Activated CD4-positive, CD25-positive, alpha-beta regulatory T cell (primary cell): Measurements from ENCODE around the gene TXNL4A.
"Not testable (repeated sequence)": the region's sequence is repeated elsewhere in the genome, so short reads cannot be mapped to it uniquely, and the experiment has no call there.

ENCODE experiments used
- DNase-seq, 4 experiments: peaks; one replicate each; lab custom pipeline; 2025; lab: John Stamatoyannopoulos, UW

Gene TXNL4A, protein sequence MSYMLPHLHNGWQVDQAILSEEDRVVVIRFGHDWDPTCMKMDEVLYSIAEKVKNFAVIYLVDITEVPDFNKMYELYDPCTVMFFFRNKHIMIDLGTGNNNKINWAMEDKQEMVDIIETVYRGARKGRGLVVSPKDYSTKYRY

DNA sequence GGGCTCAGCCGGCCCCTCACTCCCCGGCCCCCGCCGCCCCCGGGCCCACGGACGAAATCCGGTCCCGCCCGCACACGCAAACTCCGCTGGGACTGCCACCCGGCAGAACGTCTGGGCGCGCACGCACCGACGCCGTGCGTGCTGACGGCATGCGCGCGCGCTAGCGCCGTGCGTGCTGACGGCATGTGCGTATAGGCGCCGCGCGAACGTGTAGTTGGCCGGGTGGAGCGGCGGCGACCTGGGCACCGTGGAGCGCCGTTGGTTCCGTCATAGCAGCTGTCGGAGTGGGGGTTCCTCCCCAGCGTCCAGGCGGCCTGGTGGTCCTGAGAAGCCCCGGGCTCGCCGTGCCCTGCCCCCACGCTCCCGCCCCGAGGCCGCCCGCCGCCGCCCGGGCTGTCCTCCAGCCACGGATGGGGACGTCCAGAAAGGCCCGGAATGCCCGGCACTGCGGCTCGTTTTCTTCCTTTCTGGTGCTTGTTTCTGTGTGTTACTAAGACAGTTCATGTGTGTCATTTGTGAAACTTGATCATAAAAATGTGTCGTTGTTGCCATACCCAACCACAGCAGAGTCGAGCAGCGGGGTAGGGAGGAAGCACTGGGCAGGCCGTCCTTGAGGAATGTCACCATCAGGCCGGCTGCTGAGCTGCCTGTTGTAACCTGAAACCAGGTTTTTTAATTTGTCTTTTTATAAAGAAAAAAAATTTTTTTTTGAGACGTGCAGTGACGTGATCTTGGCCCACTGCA is at the start of gene TXNL4A:
TXNL4A (minus strand) TSS at position 113 of the 744 bp plus-strand sequence. CDS start 171 bp downstream, outside the sequence.
- DNase-seq, result peak; percentile 65 to 81 (median 72)

DNA sequence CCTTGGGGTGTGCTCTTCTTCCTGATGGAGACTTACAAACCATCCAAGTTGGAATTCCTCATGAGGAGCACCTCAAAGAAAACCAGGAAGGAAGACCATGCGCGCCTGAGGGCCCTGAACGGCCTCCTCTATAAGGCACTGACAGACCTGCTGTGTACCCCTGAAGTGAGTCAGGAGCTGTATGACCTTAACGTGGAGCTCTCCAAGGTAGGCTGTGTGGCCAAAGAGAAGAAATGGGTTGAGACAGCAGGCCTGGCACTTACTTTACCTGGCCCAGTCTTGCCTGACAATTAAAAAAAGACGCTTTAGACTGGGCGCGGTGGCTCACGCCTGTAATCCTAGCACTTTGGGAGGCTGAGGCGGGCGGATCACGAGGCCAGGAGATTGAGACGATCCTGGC is 48.9 kb upstream of the TXNL4A start:
- DNase-seq, result no peak

DNA sequence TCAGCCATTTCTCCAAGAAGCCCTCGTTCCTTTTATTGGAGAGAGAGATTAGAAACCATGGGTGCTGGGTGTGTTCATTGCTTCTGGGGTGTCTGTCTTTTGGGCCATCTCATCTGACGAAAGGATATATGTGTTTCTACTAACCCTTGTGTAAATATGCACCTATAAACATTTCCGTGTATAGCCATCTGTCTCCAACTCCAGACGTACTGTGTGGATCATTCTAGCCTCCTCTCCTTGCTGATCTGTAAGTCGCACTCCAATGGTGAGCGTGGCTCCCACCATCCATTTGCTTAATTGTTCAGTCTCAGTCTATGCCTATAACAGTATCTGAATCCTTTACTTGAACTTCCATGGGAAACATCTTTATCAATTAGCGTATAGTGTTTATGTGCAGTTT is 47.6 kb upstream of the TXNL4A start:
- DNase-seq, result no peak

DNA sequence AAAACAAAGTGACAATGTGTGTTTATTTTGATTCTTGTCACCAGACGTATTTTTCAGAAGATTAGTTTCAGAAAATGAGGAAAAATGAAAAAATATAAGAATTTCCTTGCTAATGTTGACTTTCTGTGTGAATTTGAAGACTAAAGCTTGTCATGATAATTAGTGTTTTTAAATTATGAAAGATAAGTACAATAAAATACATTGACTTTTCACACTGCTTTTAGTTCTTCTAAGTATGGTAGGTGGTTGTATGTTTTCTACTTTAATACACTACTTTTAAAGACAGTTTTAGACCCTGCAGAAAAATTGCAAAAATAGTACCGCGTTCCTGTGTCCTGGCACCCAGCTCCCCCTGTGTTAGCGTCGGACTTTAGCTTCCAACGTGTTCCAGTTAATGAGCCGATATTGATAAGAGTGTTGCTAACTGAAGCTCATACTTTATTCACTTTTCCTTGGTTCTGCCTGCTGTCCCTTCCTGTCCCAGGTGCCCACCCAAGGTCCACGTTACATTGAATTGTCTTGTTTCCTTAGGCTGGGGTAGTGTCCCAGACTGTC is 46.6 kb upstream of the TXNL4A start:
- DNase-seq, result no peak

DNA sequence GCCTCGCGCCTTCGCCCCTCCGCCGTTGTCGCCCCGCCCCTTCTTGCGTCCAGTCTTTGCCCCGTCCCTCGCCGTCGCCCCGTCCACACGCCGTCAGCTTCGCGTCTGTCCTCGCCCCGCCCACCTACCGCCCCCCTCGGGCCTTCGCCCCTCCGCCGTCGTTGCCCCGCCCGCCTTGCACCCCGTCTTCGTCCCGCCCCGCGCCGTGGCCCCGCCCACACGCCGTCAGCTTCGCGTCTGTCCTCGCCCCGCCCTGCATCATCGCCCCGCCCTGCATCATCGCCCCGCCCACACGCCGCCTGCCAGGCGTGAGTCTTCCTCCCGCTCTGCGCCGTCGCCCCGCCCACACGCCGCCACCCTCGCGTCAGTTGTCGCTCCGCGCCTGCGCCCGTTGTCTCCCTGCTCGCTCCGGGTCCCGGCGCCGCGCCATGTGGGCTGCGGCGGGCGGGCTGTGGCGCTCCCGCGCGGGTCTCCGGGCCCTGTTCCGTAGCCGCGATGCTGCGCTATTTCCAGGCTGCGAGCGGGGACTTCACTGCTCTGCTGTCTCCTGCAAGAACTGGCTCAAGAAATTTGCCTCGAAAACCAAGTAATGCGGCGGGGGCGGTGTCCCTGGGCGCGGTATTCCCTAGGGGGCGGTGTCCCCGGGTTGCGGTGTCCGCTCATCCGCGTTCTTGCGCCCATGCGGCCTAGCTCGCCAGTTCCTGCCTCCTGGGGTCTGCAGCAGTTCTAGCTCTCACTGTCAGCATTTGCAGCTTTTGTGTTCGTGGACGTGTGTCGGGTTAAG is 45.9 kb upstream of the TXNL4A start, which contains the start of gene RBFA:
RBFA (plus strand) TSS at position 367 of the 784 bp plus-strand sequence; CDS start at position 429, 62 bp downstream.
- DNase-seq, result peak; percentile 100

DNA sequence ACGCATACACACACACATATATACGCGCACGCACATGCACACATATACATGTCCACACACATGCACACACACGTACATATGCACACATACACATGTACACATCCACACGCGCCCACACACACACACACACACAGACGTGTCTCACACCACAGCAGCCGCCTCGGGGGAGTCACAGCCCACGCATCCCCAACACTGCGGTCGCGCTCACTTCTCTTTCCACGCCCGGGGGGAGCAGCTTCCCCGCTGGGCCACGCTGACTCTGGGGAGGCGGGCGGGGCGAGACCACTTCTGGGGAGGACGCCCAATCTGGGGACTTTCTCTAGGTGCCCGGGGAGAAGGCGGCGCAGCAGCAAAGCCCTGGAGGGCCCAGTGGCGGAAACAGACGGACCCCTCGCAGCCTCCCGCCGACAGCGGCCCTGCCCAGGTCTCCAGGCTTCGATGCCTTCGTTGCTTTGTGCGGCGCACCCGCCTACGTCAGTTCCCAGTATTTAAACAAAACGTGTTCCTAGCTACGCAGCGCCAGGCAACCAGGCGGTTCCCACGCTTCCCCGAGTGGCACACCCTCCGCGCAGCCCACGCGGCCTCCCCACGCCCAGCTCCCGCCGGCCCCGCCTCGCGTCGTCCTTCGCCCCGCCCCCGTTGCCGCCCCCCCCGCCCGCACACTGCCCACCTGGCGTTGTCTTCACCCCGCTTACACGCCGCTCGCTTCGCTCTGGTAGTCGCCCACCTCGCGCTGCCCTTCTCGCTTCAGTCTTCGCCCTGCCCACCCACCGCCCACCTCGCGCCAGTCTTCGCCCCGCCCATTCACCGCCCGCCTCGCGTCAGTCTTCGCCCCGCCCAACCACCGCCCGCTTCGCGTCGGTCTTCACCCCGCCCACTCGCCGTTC is 45.1 kb upstream of the TXNL4A start:
- DNase-seq, result peak in 2 of 4 experiments; percentile 46 to 90

DNA sequence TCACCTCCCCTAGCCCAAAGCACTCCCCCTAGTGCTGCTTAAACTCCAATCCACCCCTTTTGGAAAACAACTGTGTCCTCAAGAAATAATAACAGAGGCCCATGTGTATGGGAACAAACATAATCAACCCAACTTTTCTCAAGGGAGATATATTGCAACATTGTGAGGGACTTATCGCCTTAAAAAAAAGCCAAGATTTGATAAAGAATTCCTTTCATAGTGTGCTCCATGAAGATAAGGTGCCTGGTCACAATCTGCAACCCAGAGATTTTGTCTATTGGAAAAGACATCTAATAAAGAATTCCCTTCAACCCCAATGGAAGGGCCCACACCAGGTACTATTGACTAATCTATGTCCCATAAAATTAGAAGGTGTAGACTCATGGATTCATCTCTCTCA is 41.3 kb upstream of the TXNL4A start:
- DNase-seq, result no peak

DNA sequence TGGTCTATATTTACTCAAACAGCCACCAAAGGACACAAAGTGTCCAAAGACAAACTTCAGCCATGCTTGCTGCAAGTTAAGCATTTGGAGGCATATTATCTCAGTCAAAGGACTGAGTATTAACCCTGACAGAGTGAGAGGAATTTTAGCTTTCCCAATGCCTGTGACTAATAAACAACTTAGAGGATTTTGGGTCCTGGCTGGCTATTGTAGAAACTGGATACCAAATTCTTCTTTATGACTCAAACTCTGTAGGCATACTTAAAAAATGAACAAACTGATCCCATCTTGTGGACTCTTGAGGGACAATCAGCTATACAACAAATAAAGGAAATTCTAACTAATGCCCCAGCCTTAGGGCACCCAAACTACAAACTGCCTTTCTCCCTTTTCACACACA is 39.4 kb upstream of the TXNL4A start:
- DNase-seq, result not testable (repeated sequence)

DNA sequence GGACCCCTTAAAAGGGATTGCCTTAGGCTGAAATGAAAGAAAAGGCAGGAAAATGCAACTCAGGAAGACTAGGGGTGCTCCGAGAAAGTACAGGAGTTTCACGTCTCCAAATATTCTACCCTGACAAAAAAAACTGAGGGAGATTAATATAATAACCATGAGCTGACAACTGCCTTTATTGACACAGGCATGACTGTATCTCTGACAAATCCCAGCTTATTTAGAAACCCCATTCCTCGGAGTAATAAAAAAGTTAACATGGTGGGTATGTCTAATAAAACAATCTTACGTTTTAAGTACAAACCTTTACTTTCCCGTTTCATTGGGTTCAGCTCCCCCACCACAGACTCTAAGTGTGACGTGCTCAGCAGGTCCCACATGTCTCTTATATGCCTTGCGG is 38.0 kb upstream of the TXNL4A start:
- no peak for DNase-seq

DNA sequence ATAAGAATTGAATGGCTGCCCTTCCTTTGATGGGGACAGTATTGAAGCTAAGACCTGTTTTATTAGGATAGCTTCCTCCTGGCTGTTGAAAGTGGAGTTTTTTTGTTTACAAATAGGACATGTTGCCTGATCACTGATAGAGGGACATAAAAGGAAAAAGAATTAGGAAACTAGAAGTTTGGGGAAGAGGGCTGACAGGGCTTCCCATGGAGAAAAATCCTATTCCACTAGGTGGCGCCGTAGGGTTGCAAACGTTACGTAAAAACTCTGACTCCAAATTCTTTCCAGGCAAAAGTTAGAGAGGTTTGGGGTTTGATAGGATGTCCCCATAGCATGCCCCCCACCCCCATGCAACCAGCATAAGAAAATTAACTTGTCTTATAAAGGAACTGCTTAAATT is 34.8 kb upstream of the TXNL4A start:
- DNase-seq, result no peak

DNA sequence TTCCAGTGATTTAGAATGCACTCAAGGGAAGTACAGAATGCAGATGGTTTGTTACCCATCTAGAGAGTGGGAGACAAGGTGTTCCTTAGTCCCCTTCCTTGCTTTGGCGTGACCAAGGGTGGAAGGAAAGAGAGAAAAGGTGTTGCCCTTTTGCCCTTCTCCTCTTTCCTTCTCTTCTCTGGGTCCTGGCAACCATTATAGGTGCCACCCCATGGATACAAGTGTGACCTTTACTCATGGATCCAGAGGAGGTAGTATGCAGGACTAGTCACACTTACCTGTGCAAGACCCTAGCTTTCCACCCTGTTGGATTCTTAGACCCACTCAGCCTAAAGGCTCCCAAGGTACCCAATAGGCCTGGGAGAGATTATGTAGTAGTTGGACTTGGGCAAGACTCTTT is 34.2 kb upstream of the TXNL4A start:
- DNase-seq, result no peak

DNA sequence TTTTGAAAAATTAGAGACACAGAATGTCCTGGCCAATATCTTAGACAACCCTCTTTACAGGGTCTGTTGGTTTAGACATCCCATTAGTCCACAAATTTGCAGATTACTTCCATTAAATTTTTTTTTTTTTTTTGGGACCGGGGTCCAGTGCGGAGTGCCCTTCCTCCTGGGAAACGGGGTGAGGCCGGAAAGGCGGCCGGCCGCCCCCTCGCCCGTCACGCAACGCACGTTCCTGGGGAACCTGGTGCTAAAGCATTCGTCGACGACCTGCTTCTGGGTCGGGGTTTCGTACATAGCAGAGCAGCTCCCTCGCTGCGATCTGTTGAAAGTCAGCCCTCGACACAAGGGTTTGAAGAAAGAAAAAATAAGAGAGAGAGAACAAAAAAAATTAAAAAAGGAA is 24.4 kb upstream of the TXNL4A start:
- no peak for DNase-seq

DNA sequence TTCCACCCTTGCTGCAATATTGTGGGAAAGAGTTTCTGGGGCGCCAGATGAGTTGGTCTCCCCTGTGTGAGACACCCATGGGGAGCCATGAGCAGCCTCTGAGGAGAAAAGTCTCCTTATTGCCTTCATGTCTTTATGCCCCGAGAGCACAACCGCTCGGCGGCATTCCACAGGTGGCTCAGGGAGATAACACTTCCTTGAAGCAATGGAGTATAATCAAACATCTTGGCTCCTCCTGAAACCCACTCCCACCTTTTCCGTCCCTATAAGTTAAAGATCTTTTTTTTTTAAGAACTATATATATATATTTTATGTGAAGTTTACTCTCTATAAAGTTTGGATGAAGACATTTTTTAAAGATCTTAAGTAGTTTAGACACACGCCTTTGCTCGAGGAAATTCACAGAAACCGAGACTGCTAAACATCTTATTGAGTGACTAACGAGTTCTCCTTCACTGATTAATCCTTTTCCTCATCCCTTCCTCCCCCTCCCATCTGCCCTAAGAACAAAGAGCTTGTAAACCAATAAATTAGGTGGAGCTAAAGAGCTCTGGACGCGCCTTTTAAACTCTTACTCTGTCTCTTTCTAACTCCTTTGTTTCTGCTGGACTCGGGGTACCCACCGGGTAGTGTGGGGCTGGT is 23.3 kb upstream of the TXNL4A start:
- DNase-seq, result not testable (repeated sequence)

DNA sequence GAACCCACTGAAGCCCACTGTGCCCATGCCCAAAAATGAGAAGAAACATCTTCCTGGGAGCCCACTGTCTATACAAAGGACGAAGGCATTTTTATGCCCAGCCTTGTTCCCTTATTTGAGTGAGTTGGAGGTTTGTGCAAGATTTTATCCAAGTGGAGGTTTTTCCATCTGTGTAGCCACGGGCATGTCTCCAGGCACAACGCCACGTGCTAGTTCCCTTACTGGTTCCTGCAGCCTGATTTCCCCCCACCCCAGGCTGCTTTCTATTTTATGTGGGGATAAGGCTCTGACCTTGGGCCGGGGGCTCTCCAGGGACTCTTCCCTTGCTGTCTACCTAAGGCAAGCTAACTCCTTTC is 22.2 kb upstream of the TXNL4A start:
- DNase-seq, result no peak

DNA sequence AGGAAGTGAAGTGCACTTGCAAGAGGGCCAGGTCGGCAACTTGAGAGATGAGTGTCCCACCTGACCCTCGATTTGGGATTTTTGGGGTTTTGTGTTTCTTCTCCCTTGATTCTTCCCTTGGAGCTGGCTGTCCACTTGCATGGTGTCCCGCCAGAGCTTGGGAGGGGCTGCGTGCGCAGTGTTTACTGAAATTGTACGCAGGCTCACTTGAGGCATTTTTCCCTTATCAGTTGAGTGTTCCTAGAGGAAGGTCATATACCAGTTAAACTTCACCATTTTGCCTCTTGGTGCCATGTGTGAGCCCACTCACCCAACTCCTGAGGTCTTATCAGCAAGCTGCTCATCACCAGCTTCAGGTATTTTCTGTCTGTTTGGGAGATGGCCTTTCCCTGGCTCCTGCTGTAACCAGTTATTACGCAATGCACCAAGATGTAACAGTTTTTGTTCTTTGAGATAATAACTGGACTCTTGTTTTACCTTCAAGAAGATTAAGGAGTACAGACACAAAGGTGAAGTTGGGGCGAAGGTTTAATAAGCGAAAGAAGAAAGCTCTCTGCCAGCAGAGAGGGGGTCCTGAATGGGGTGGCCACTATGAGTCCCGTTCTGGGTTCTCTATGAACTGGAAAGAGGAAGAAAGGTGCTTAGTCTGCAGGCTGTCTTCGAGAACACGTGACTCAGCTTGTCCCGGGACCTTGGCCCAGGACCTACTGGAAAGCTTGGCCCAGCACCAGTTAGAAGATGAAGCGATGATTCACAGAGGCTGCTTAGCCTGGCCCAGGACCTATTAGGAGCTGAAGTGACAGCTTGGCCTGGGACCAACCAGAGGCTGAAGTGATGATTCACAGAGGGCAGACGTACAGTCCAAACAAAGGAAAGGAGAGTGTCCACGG is 21.5 kb upstream of the TXNL4A start:
- no peak for DNase-seq

DNA sequence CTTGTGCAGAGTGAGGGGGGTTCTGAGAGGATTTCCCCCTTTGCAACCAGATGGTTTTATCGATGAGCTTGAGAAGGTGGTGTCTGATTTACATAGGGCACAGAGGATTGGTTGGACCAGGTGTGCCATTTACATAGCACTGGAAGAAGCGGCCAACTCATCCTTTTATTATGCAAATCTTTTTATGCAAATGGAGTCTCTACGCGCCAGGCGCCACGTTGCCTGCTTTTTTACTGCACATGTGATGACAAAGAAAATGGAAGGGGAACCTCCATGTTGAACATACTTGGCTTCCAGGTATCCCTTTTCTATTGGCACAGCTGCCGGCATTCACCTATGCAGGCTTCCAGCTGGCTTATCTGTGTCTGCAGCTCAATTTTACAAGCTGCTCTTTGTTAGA is 18.4 kb upstream of the TXNL4A start:
- no peak for DNase-seq

DNA sequence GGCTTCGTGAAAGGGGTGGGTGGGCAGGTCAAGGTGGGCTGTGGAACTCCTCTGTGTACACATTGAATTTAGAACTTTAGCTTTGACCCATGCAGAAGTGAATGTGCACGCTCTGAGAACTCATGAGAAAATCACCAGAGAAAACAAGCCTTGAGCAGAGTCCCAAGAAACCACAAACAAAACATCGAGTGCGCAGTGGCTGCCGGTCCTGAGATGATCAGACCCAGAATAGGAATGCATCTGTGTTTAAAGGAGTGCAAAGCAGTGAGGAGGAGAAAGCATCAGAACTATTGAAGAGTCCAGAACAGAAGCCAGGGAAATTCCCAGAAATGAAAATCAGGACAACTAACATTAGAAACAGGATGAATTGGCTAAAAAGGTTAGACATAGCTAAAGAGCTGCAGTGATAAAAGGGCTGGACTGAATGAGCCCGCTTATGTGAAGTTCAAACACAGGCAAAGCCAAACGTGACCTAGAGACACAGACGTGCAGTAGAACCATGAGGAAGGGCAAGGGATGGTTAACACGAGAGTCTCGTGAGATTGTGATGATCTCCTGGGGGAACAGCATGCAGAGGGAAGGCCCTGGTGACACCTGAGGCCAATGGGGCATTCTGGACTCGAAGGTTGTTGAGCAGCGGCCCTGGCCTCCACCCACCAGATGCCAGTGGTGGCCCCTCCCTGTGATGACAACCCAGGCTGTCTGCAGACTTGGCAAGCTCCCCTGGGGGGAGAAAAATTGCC is 16.4 kb upstream of the TXNL4A start:
- DNase-seq, result no peak

DNA sequence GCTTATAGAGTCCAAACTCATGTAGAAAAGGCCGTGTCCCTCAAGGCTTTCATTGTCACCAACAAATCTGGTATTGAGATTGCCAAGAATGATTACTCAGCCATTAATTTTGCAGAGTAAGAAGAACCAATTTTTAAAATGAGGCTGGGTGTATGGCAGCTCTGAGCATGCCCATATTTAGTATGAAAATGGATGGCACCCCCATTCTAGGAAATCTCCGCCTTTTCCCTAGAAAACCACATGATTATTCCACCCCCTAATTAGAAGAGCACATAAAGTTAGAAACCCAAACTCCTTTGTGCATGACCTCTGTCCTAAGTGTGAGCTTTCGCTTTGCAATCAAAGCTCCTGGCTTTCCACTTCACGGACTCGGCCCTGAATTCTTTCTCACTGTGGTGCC is 14.1 kb upstream of the TXNL4A start:
- no peak for DNase-seq

DNA sequence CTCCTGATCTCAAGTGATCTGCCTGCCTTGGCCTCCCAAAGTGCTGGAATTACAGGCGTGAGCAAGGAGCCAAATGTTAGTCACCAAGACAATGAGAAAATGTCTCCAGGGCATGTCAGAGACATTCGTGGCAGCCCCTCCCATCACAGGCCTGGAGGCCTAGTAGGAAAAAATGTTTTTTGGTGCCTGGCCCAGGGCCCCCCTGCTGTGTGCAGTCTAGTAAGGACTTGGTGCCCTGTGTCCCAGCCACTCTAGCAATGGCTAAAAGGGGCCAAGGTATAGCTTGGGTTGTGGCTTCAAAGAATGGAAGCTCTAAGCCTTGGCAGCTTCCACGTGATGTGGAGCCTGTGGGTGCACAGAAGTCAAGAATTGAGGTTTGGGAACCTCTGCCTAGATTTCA is 12.5 kb upstream of the TXNL4A start:
- no peak for DNase-seq
